ENCODE data around the gene VPS4A.

The VPS4A gene

GRCh38 chr16:69366431-69366830, 55.3 kb downstream of the VPS4A start:
- no peak for DNase-seq (ENCODE audit: low spot score)

- no peak for DNase-seq (ENCODE audit: low spot score)
Observed at GRCh38 chr16:69367980-69368379, 56.8 kb downstream of the VPS4A start.

- no peak for DNase-seq (ENCODE audit: low spot score)
Observed at GRCh38 chr16:69368866-69369265, 57.7 kb downstream of the VPS4A start.

GRCh38 chr16:69371564-69371963, 60.4 kb downstream of the VPS4A start:
- DNase-seq (ENCODE audit: low spot score): no peak

- no peak for DNase-seq (ENCODE audit: low spot score)
Observed at GRCh38 chr16:69373019-69373418, 61.9 kb downstream of the VPS4A start.
